Measurements from ENCODE around the gene SPON1. TPM values are rescaled to one million over a fixed set of nuclear protein-coding genes. Genes with fewer than 3 reads are reported as not detected.

SPON1 gene
- total and polyA plus RNA-seq, 2 experiments from 2014 or later, result 2.9 to 6.4 TPM

GRCh38 chr11:14267861-14268635 lies 305.5 kb downstream of the SPON1 start:
- Histone ChIP-seq H3K4me3 (no peak overlapping the region), H3K79me2 (replicated peaks; ENCODE audit: insufficient read depth) (no peaks in the 10 kb centered on the region), H3K27ac (ENCODE audit: low read depth) (no peak overlapping the region), H3K4me1 (ENCODE audit: insufficient read depth) (no peaks in the 10 kb centered on the region), H3K36me3 (ENCODE audit: insufficient read depth) (peaks cover 2% of the 10 kb centered on the region; the same call in 1 of the 2 replicates), H3K9me2 (ENCODE audit: insufficient read depth) (peaks cover 3% of the 10 kb centered on the region; the same call in 1 of the 2 replicates), H2AFZ (no peak overlapping the region), H4K20me1 (replicated peaks; ENCODE audit: insufficient read depth) (peaks cover 6% of the 10 kb centered on the region; the same call in 1 of the 2 replicates), H3F3A (replicated peaks; ENCODE audit: low read depth) (peaks cover 17% of the 10 kb centered on the region), H3K4me2 (no peak overlapping the region), H3K27me3 (ENCODE audit: insufficient read depth) (no peaks in the 10 kb centered on the region)
- no peak overlapping the region for H3K4me3 Mint-ChIP-seq
- H3K4me1 Mint-ChIP-seq, result peaks cover 11% of the 10 kb centered on the region
- peaks cover 13% of the 10 kb centered on the region for H3K27me3 Mint-ChIP-seq (ENCODE audit: insufficient read depth, low read depth, poor library complexity)
- H3K36me3 Mint-ChIP-seq (ENCODE audit: low read depth), result peaks cover 83% of the 10 kb centered on the region
- no peak for DNase-seq (ENCODE audit: low spot score)
- H3K9me3 Mint-ChIP-seq, result peaks cover 38% of the 10 kb centered on the region
- H3K27ac Mint-ChIP-seq, result no peak overlapping the region; the same call in 1 of the 2 replicates
- no peak for ATAC-seq
- TF ChIP-seq EZH2 (IDR thresholded peaks at IDR 0.05; ENCODE audit: low read depth, unreplicated experiment), result no peak
- TF ChIP-seq STAT1 (IDR thresholded peaks at IDR 0.05; ENCODE audit: unreplicated experiment), result no peak
- TF ChIP-seq ETS1 (IDR thresholded peaks at IDR 0.05), result no peak
- TF ChIP-seq ZNF114 (CRISPR knock-in tag; IDR thresholded peaks at IDR 0.05), result no peak
- no peak for TF ChIP-seq REST (IDR thresholded peaks at IDR 0.05; ENCODE audit: unreplicated experiment)
- TF ChIP-seq NANOG (IDR thresholded peaks at IDR 0.05; ENCODE audit: borderline replicate concordance), result no peak
- no peak for TF ChIP-seq CREB1 (CRISPR knock-in tag; IDR thresholded peaks at IDR 0.05; ENCODE audit: low read depth)
- TF ChIP-seq EZH2phosphoT487 (IDR thresholded peaks at IDR 0.05; ENCODE audit: unreplicated experiment), result no peak
- TF ChIP-seq JUNB (IDR thresholded peaks at IDR 0.05; ENCODE audit: unreplicated experiment), result no peak
- TF ChIP-seq ZNF462 (CRISPR knock-in tag; IDR thresholded peaks at IDR 0.05), result no peak
- TF ChIP-seq ZNF331 (CRISPR knock-in tag; IDR thresholded peaks at IDR 0.05; ENCODE audit: low read depth), result no peak
